ENCODE measurements around the gene NDST4. TPM values are rescaled to one million over a fixed set of nuclear protein-coding genes. Genes with fewer than 3 reads are reported as not detected.

NDST4 gene
- total RNA-seq, 1 experiment from 2014 or later, result not detected

- Histone ChIP-seq H2AFZ (ENCODE audit: low read depth, low read length, poor library complexity, severe bottlenecking) (no peak overlapping the region), H3K27me3 (ENCODE audit: insufficient read depth, low read length) (no peaks in the 10 kb centered on the region), H3K4me1 (ENCODE audit: control insufficient read depth in 1 of 2, insufficient read depth in 2 of 2, low read length in 2 of 2) (no peaks in the 10 kb centered on the region), H3K4me2 (ENCODE audit: low read length) (no peak overlapping the region), H3K9me3 (ENCODE audit: control insufficient read depth in 1 of 2, insufficient read depth in 1 of 2, low read depth in 1 of 2, low read length in 2 of 2) (no peaks in the 10 kb centered on the region), H3K9me2 (ENCODE audit: insufficient read depth) (no peaks in the 10 kb centered on the region), H3K27ac (ENCODE audit: low read depth, low read length) (no peak overlapping the region), H3K79me2 (ENCODE audit: insufficient read depth, low read length) (no peaks in the 10 kb centered on the region), H4K20me1 (ENCODE audit: insufficient read depth) (no peaks in the 10 kb centered on the region), H3K36me3 (ENCODE audit: control insufficient read depth in 1 of 2, insufficient read depth in 2 of 2, low read length in 2 of 2) (no peaks in the 10 kb centered on the region), H3K9ac (ENCODE audit: low read length) (no peak overlapping the region), H3K4me3 (replicated peaks in 1 of 2; ENCODE audit: low read depth in 1 of 2, low read length in 2 of 2) (no peak overlapping the region)
- CTCF ChIA-PET, result no interaction called here
- RAD21 ChIA-PET (ENCODE audit: low non-redundant PET in 1 of 2, low total read pairs in 2 of 2, uncharacterized antibody in 2 of 2, unreplicated experiment in 2 of 2), result no interaction called here
- DNase-seq (ENCODE audit: low read depth, low spot score) (no peak), ATAC-seq (no peak)
- intact Hi-C loops (cut with micrococcal nuclease), result no loop called here
- TF ChIP-seq POLR2A (IDR thresholded peaks at IDR 0.05; ENCODE audit: borderline replicate concordance, extremely low read depth, insufficient read depth, insufficient read length), result no peak
- no peak for TF ChIP-seq ZFX (IDR thresholded peaks at IDR 0.05)
- TF ChIP-seq JUND (IDR thresholded peaks at IDR 0.05), result no peak
- no peak for TF ChIP-seq POLR2AphosphoS5 (IDR thresholded peaks at IDR 0.05; ENCODE audit: low read depth, low read length)
- no peak for TF ChIP-seq SIN3A (IDR thresholded peaks at IDR 0.05; ENCODE audit: low read depth)
- no peak for TF ChIP-seq ELF1 (IDR thresholded peaks at IDR 0.05; ENCODE audit: borderline replicate concordance, low read depth)
- BruUV-seq (replicated peaks), result no TSS peak
- POLR2A ChIA-PET, result no interaction called here
Measured at GRCh38 chr4:114874321-114874720, 239.1 kb downstream of the NDST4 start.

- Histone ChIP-seq H3K9ac (ENCODE audit: low read length) (no peak overlapping the region), H3K79me2 (ENCODE audit: insufficient read depth, low read length) (no peaks in the 10 kb centered on the region), H3K36me3 (ENCODE audit: control insufficient read depth in 1 of 2, insufficient read depth in 2 of 2, low read length in 2 of 2) (no peaks in the 10 kb centered on the region), H4K20me1 (ENCODE audit: insufficient read depth) (no peaks in the 10 kb centered on the region), H3K27me3 (ENCODE audit: insufficient read depth, low read length) (no peaks in the 10 kb centered on the region), H3K9me2 (ENCODE audit: insufficient read depth) (no peaks in the 10 kb centered on the region), H3K4me2 (ENCODE audit: low read length) (no peak overlapping the region), H2AFZ (ENCODE audit: low read depth, low read length, poor library complexity, severe bottlenecking) (no peak overlapping the region), H3K9me3 (ENCODE audit: control insufficient read depth in 1 of 2, insufficient read depth in 1 of 2, low read depth in 1 of 2, low read length in 2 of 2) (no peaks in the 10 kb centered on the region), H3K4me1 (ENCODE audit: control insufficient read depth in 1 of 2, insufficient read depth in 2 of 2, low read length in 2 of 2) (no peaks in the 10 kb centered on the region), H3K27ac (ENCODE audit: low read depth, low read length) (no peak overlapping the region), H3K4me3 (replicated peaks in 1 of 2; ENCODE audit: low read depth in 1 of 2, low read length in 2 of 2) (no peak overlapping the region)
- ChIA-PET CTCF (no interaction called here), POLR2A (no interaction called here), RAD21 (ENCODE audit: low non-redundant PET in 1 of 2, low total read pairs in 2 of 2, uncharacterized antibody in 2 of 2, unreplicated experiment in 2 of 2) (no interaction called here)
- BruUV-seq (replicated peaks), result no TSS peak
- ATAC-seq, result no peak
- intact Hi-C loops (cut with micrococcal nuclease), result no loop called here
- DNase-seq (ENCODE audit: low read depth, low spot score), result no peak
- TF ChIP-seq ZFX (IDR thresholded peaks at IDR 0.05) (no peak), REST (IDR thresholded peaks at IDR 0.05; ENCODE audit: low read depth) (no peak), POLR2AphosphoS5 (IDR thresholded peaks at IDR 0.05; ENCODE audit: low read depth, low read length) (no peak), EZH2 (IDR thresholded peaks at IDR 0.05) (no peak), YY1 (IDR thresholded peaks at IDR 0.05; ENCODE audit: extremely low read depth, insufficient replicate concordance, low read depth, low read length) (no peak), CTCF (IDR thresholded peaks at IDR 0.05 in 2 of 3, conservative IDR thresholded peaks at IDR 0.05 in 1 of 3; ENCODE audit: borderline replicate concordance in 1 of 3, insufficient read depth in 1 of 3, low read depth in 2 of 3, low read length in 2 of 3) (no peak), SRF (IDR thresholded peaks at IDR 0.05; ENCODE audit: low read depth) (no peak), SP1 (IDR thresholded peaks at IDR 0.05; ENCODE audit: low read depth) (no peak), ZNF274 (IDR thresholded peaks at IDR 0.05; ENCODE audit: low read depth, low read length) (no peak), FOSL1 (IDR thresholded peaks at IDR 0.05; ENCODE audit: low read depth) (no peak), SIN3A (IDR thresholded peaks at IDR 0.05; ENCODE audit: low read depth) (no peak)
Measured at GRCh38 chr4:114870987-114871386, 242.4 kb downstream of the NDST4 start.

Data from HCT116 (cell line).